Activated T-cell treated with anti-CD3 and anti-CD28 coated beads, Interleukin-2, amount 50 U/mL, for 1 hour (primary cell): Measurements from ENCODE around the gene LSM6.

Experiments
- DNase-seq: peaks from one replicate; pipeline ENCODE4 v3.0.0-alpha.2; 2020

The LSM6 gene

DNA sequence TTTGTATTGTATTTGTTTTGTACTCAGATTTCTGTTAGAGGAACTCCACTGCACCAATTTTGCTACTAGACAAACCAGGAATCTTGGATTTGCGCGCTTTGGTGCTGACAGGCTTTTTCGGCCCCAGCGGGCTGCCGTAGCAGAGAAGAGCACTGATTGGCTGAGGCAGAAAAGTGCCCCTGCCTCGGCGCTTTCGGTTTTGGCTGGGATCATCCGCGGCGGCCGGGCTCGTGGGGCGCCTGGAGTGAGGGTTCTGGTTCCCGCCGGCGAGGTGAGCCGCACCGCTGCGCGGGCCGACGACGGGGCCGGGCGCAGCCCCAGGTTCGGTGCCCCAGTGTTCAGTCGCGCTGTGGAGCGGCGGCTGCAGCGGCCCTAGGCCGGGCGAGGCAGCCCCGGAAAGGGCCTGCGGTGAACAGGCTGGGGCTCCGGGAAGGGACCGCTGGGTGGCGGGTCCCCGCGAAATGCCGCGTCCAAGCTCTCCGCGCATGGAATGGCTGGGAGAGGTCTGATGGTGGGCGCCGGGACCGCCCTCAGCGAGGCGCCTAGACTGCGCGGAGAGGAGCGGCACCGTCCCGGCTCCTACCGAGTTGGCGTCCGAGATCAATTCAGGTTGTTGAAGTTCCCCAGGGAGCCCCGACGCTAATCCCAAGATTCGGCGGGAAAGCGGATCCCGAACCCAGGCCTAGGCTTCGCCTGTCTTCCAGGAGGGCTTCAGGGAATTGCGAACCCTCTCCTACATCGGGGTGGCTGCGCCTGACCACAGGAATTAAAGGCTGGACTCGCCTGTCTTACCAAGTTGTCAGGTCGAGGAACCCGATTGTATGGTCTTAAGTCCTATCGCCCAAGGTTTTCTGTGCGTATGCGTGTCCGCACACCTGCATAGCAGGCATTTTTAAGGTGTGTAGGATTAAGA lies at the start of gene LSM6:
Gene LSM6, plus strand, starts transcription at position 178 of the 913 bp plus-strand sequence. CDS start 7,204 bp downstream, outside the sequence.
- DNase-seq, result peak; percentile 83

DNA sequence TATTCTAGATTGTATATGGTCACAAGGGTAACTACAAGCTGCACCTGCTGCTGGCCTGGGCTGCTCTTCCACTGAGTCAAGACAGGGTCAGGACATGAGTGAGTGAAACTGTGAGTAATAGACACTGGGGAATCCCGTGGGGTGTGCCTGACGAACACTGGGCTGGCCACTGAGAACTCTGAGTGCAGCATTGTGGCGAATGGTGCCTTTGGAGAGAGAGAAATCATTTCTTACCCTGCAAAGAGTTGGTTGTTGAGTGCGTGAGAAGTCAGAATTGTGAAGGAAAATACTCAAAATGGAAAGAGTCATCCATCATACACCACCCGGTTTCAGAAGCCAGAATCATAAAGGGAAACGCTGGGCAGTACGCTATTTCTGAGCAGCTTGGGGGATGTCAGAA lies 43.1 kb upstream of the LSM6 start:
- DNase-seq, result no peak

DNA sequence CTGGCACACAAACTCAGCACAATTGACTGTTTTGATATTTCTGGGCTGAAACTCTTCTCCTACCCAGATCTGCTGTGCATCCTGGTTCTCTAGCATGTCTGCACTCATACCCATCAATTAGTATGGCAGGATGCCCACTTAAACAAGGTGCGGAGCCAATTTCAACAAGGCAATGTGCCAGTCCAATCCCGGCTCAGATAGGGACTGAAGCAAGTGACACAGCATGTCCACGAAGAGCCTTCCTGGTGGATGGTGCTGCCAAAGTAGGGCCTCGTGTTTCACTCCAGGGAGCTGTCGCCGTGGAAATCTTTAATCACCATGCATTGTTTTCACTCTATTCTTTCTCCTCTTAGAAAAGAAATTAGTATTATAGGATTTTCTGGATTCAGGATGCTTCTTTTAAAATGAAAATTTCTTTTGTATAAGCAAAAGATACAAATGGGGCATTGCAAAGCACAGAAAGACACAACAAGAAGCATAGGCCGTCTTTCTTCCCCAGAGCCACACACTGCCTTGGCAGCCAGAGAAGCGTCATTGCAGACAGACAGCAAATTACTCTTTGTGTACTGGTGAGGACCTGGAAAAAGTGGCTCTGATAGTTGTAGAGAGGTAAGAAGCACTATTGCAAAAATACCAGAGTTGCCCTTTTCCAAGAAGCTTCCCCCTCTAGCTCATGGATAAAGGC lies 40.6 kb upstream of the LSM6 start:
- DNase-seq, result no peak

DNA sequence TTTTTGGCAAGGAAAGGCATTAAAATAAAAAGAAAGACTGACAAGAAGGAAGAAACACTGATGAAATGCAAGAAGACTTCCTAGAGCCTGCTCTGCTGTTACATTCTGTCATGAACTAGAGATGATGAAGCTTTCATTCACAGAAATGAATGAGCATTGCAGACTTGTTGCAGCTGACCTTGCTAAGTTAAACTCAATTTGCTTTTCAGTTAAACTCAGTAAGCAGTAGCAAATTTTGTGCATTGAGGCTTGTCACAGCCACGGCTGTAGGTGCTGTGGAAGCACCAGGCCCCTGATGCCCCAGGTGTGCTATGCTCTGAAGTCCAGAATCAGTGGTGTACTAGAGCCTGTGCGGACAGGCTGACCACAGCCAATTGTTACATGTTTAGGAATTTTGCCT lies 39.6 kb upstream of the LSM6 start:
- DNase-seq, result no peak

DNA sequence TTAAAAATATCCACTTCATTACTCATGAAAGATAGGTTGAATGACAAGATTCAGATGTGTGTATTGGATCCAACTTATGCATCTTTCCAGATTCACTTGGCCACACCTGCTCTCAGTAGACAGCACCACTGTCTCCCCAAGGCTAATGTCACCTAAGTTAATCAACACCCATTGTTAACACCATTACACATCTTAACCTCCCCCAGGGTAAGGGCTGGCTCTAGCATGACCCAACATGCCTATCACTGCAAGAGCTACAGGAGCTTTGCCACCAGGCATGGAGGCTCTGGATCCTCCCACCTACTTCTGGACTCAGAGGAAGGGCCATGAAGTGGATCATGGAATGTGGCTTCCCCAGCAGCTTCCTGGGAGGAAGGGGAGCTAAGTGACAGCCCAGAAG lies 32.8 kb upstream of the LSM6 start:
- DNase-seq, result no peak

DNA sequence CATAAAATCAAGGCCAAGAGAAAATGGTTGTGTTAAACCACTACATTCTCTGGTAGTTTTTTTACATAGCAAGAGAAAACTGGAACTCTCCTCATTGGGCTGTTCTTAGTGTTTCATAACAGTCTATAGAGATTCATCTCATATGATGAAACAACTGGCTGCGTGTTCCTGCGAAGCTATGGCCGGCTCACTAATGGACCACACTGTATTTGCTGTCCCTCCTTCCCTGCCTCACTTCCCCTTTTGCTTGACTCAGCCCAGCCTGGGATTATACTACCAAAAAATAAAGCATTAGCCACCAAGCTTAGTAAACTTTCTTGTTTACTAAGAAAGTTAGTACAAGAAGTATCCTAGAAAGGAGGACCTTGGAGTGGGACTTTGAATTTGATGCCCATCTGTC lies 31.6 kb upstream of the LSM6 start:
- no peak for DNase-seq

DNA sequence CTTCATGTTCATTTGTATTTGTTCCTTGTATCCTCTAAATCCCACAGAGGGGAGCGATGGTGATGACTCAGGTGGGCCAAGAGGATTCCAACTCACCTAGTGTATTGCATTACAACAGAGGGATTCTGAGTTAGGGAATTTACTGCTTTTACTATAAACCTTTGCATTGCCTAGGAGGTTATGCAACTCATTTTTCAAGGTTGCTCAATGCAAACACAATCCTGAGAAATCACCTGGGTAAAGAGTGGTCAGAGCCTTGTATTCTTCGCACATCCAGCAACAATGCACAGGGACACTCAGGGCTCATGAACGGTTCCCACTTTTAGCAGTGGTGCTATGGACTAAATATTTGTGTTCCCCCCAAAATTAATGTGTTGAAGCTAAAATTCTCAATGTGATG lies 28.6 kb upstream of the LSM6 start:
- DNase-seq, result no peak

DNA sequence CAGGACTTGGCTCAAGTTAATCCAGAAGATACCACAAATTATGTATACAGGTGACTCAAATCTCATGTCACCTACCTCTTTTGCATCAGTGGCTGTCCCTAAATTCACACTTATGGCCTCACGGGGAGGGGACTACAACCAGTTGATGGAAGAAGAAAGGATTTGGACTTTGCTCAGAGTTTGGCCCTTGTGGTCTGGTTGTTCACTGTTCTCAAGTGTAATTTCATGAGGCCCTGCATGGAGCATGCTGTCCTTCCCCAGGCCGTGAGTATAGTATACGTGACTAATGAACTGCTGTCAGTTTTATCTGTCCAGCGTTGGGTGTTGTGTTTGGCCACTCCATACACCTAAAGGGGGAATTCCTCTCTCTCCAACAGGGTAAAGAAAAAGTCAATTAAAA lies 27.5 kb upstream of the LSM6 start:
- no peak for DNase-seq

DNA sequence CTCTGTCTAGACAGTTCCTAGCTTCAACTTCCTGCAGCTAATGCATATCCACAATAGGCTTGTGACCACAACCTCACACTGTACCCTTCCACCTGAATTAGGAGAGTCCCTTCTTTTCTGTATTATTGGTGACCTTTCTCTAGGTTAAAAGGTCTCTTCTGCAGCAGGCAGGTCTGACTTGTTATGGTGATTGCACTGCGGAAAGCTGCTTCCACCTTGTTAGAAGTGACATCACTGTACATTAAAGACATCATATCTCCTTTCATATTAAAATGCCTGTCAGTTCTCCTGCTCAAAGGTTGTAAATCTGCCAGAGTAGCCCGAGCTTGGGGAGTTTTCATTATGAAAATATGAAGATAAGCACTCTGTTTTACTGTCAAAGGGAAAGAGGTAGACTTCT lies 21.5 kb upstream of the LSM6 start:
- no peak for DNase-seq

DNA sequence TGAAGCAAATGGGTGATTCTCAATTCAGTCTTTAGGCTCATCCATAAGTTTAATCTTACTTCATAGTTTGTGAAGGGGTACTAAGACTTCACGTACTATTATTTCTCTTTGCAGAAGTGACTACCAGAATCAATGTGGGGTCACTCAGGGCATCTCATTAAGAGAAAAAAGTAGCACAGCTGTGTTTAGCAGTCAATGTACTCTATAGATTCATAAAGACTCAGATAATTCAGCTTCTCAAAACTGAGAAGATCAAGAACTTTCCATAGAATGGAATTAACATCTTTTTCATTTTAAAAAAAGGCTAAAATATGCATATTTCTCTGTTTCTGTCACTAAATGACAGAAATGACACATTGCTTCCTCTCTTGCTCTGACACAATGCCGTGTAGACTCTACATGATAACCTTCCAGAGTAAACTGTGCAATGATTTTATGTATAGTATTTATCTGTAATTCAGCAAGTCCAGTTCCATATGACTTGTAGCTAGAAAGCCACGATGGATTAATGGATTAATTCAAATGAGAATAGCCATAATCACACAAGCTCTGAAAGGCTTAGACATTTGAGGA lies 20.3 kb upstream of the LSM6 start:
- no peak for DNase-seq

DNA sequence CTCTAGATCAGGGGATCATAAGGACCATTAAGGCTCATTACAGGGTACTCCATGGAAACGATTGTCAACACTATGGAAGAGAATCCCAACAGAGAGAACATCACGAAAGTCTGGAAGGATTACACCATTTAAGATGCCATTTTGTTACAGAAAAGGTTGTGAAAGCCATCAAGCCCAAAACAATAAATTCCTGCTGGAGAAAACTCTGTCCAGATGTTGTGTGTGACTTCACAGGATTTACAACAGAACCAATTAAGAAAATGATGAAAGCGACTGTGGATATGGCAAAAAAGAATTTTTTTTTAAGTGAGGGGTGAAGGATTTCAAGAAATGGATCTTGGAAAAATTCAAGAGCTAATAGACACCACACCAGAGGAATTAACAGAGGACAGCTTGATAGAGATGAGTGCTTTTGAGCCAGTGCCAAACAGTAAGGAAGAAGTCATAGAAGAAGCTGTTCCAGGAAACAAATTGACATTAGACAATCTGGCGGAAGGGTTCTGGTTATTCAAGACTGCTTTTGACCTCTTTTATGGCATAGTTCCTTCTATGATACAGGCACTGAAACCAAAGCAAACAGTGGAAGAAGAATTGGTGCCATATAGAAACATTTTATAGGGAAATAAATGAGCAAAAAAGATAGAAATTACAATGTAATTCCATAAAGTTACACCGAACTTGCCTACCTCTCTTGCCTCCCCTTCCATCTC lies 17.3 kb upstream of the LSM6 start:
- no peak for DNase-seq

DNA sequence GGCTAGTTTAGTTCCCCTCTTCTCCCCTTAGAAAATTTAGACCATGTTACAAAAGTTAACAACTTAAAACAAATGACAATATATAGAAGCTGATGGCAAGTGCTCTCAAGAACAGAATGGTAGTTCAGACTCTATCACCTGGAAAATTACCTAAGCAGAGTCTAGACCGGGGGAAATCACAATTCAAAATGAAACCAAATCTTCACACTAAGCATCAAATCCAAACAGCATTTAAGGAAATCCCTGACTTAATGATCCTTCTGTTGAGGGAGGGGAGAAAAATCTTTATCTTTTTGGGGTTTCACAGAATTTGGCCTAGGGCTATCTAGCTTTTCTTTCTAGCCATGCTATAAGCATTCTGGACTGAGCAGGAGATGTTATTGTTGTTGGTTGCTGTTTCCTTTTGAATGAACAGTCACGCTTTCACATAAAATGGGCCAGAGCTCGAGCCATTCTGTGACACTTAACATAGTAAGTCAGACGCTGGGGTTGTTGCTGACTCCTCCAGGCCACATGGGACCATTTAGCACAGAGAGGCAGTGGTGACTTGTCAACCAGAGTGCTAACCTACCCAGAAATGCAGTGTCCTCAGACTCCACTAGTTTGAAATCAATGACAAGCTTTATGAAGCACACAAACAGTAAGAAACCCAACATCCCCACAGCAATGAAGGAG lies 16.0 kb upstream of the LSM6 start:
- DNase-seq, result no peak

DNA sequence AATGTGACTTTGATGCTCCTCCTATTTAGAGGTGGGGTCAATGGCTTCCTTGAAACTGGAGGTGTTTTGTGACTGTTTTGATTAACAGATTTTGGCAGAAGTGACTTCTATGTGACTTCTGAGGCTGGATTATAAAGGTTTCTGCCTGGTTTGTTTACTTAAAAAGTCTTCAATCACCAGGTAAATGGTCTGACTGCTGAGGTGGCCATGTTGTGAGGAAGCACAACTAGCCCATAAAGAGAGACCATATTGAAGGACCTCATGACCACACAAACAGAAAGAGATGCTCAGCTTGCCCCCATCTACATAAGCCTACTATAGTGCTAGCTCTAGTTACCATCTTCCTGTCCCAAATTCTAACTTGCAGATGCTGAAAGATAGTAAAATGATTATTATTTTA lies 14.3 kb upstream of the LSM6 start:
- DNase-seq, result no peak

DNA sequence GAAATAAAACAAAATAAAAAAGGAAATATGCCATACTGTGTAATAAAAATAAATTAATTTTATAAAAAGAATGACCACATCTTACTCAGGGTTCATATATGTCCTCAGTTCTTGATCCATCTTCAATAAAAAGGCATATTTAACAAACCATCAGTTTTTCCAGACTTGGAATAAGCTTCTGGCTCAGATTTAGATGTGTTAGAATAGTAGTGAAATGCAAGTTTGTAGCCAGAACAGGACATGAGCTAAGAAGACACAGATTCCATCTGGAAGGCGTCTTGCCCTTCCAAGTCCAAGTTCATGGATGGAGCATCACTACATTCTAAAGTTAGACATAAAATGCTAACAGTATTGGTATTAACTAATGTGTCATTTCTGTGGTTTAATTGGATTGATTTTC lies 10.3 kb upstream of the LSM6 start:
- no peak for DNase-seq

DNA sequence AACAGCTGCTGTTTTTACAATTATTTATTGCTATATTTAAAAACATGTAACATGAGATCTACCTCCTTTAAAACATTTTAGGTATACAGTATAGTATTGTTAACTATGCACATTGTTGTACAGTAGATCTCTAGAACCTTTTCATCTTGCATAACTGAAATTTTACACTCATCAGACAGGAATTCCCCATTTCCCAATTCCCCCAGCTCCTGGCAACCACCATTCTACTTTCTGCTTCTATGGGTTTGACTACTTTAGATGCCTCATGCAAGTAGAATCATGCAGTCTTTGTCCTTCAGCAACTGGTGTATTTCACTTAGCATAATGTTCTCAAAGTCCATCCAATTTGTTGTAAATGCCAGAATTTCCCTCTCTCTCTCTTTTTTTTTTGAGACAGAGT lies 9.7 kb upstream of the LSM6 start:
- no peak for DNase-seq

DNA sequence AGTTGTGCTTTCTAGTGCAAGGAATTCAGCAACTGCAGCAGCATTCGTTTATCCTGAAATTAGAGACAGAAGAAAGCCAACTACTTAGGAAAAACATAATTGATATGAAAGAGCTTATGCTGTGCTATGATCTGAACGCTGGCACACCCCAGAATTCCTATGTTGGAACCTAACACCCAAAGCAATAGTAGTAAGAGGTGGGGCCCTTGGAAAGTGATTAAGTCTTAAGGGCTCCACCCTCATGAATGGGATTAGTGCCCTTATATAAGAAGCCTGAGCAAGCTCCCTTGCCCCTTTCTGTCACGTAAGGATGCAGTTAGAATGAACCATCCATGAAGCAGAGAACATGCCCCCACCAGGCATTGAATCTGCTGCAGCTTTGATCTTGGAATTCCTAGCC lies 5.4 kb upstream of the LSM6 start:
- no peak for DNase-seq

DNA sequence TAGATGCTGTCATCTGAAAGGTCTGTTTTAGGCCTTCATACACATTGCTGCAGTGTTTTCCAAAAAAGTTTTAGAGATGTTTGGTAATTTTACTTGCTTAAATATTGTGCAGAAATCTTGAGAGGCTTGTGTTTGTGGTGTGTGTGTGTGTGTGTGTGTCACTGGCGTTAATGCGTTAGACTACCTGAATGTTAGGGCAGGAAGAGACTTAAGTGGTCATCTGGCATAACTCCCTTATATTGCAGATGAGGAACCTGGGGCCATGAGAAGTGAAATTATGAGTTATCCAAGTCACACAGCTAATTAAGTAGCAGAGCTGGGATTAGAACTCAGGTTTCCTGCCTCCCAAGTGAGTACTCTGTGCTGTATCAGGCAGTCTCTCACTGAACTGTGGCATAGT lies 1.4 kb downstream of the LSM6 start:
- DNase-seq, result no peak

DNA sequence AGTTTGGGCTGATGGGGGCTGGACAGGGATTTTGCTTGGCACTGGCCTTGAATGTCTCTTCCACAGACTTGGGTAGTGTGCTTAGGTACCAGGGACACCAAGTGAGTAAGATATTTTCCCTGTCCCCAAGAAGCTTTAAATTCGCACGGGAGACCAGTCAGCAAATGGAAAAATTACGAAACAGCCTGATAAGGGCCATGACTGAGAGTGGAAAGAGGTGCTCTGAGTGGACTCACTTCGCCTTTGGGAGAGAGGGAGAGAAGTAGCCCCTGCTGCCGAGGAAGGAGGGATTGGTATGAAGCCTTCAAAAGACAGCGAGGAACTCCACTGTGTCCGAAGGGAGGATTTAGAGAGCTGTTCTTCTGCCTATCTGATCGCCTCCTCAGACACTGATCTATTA lies 2.6 kb downstream of the LSM6 start:
- no peak for DNase-seq

DNA sequence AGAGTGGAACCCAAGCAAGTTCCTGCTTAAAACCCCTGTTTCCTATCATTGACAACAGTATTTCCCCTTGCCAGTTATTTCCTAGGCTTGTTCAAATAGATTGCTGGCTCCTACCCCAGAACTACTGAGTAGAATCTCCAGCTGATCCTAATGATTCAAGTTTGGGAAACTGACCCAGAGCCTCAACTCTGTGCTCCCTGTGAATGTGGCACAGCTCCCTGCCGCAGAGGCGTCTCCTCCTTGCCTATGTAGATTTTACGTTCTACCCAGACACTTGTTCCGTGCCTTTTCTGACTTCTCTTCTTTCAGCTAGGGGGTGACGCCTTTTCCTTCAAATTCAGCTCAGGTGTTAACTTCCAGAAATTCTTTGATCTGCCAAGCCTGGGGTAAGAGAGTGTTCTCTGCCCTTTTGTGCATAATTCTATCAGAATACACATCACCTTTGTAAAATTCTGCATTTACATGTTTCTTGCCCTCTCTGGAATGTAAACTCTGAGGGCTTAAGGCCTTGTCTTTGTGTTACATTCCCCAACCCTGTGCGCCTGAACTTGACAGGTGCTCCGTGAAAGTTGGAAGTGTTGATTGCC lies 4.4 kb downstream of the LSM6 start:
- DNase-seq, result no peak

DNA sequence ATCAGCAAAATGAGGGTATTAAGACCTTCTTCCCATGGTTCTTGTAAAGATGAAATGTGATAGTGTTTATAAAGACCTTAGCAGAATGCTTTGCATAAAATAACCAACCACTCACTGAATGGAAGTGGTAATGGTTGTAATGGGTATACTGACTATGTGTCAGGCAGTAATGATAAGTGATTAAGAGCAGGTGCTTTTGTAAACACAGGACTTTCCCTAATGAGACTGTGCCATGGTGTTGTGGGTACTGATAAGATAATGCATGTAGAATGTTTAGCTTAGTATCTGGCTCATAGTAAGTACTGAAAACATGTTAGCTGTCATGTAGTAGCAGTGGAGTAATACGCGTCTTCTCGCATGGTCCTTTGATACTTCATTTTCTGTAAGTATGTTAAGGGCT lies 6.9 kb downstream of the LSM6 start:
- no peak for DNase-seq

DNA sequence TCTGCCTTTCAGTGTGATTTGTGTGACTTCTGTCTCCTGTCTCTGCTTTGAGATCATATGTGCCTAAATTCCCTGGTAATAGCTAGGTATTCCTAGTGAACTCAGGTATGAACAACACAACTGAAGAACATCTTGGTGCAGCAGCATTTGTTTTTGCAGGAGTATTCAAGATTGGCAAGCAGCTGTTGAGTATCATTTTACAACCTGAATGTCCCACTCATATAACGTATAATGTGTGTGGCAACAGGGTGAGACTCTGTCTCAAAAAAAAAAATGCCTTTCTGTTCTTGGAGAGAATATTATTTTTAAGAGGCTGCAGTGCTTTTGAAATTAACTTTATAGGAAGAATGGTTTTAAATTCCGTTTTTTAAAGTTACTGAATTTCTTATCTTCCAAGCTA lies 7.7 kb downstream of the LSM6 start:
- DNase-seq, result no peak

DNA sequence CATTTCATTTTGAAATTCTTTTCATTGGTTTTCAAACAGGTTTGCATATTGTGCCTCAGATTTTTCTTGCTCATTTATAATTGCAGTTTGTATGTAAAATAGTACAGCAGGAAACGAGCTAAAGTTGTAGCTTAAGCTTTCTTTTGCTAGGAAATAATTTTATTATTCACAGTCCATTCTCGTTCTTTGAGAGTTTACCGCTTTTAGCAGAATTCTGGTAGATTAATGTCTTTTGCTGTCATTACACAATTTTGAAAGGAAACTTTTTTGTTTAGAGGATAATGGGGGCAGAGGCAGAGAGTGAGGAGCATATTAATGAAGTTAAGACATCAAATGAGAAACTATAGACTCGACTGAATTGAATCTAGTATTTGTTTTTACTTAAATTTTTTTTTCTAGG lies 10.5 kb downstream of the LSM6 start:
- DNase-seq, result no peak

DNA sequence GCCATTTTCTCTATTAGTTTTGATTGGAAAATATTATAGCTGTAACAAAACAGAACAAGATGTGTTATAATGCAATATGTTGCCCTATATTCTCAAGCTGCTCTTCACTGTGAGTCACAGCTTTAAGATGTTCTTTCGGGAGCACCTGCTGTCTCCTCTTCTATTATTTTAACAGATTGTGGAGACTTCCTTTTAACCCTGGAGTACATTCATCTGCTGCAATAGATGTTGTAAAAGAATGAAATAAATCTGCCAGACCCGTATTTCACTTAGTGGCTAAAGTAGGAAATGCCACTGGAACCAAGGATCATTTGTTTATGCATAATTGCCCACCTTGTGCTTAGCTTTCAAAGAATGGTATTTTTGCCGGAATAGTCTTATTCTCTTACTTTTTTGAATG lies 11.1 kb downstream of the LSM6 start:
- no peak for DNase-seq
